Esophagus squamous epithelium (tissue), 5 donors: ENCODE measurements around the gene ECPAS. TPM values are rescaled to one million over a fixed set of nuclear protein-coding genes. Genes with fewer than 3 reads are reported as not detected.

Source experiments
- DNase-seq: peaks from one replicate; lab custom pipeline; 2025; lab: John Stamatoyannopoulos, UW
- H3K27ac ChIP-seq, 4 donors: fragments of 200-600 bp; sonication (generic); one replicate each; pipeline ENCODE4 v1.5.1; 2016 to 2019; ENCODE audit warnings: mild to moderate bottlenecking in 1 of 4
- H3K27me3 ChIP-seq, 4 donors: fragments of 200-600 bp; sonication (generic); 1 replicate in 3 of 4; 2 replicates in 1 of 4; pipeline versions ENCODE4 v1.5.1 to v1.6.0; 2017 to 2021; ENCODE audit warnings: antibody characterized with exemption in 1 of 4
- H3K36me3 ChIP-seq, 3 donors: fragments of 200-600 bp; sonication (generic); one replicate each; pipeline ENCODE4 v1.5.1; 2016 to 2019
- H3K4me1 ChIP-seq, 3 donors: fragments of 200-600 bp; sonication (generic); one replicate each; pipeline ENCODE4 v1.5.1; 2017 to 2019
- H3K4me3 ChIP-seq, 4 donors: fragments of 200-600 bp; sonication (generic); 1 replicate in 3 of 4; 2 replicates in 1 of 4; pipeline ENCODE4 v1.5.1; 2016 to 2019; ENCODE audit warnings: mild to moderate bottlenecking in 2 of 4, moderate library complexity in 1 of 4
- H3K9me3 ChIP-seq, 3 donors: fragments of 200-600 bp; sonication (generic); one replicate each; pipeline ENCODE4 v1.5.1; 2016 to 2019
- CTCF ChIP-seq, 6 experiments: fragments of 450-650 bp in 4 of 6; fragments of 200-600 bp in 2 of 6; sonication (generic) in 2 of 6; IDR thresholded peaks; one replicate each; pipeline ENCODE4 v1.5.1; 2016 to 2019; ENCODE audit warnings: antibody characterized with exemption in 6 of 6, mild to moderate bottlenecking in 4 of 6, moderate library complexity in 4 of 6
- POLR2A ChIP-seq, 4 donors: fragments of 450-650 bp; IDR thresholded peaks; one replicate each; pipeline ENCODE4 v1.6.1; 2017; ENCODE audit warnings: antibody characterized with exemption in 4 of 4, mild to moderate bottlenecking in 4 of 4, moderate library complexity in 3 of 4
- WGBS, 2 donors: methylation state at CpG; one replicate each; pipeline ENCODE4 v1.1.5; 2018; 5-methylcytosine and 5-hydroxymethylcytosine counted together
- intact Hi-C: fragments of 100-400 bp; cut with DNase I; formaldehyde crosslinking; loops from one replicate; pipeline ENCODE4 v1.15.0; 2022
- total RNA-seq, 4 donors: library from RNA; depleted of rRNA; stranded (reverse); fragments of >200 nt; gene quantifications; one replicate each; pipeline ENCODE4 v1.1.0, GENCODE V29; 2016
- donor health status: DM: yes; HTN: yes; CAD: no.

Gene ECPAS
- total RNA-seq, 4 donors from 2014 or later = 35.6 to 76.9 (median 47.4) TPM

DNA sequence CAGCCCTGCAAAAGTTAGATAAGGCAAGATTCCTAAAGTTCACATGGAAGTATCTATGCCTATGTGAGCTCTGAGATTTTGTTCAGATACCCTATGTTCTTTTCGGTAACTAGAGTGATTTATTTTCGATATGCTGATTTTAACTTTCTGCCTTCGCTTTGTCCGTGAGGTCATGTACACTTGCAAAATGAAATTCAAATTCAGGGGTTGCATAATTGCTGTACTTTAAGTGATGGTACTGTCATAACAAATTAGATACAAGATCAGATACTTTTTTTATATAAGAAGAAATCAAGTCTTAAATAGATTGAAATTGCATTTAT lies 350 bp upstream of the ECPAS start:
- Histone ChIP-seq H3K27ac (peak overlapping the region; percentile 94 to 99 (median 96)), H3K4me3 (peak overlapping the region; percentile 65 to 91 (median 82)), H3K36me3 (no peaks in the 10 kb centered on the region), H3K4me1 (peaks cover 12 to 31% (median 14%) of the 10 kb centered on the region in 3 donors), H3K9me3 (no peaks in the 10 kb centered on the region), H3K27me3 (peaks cover 0 to 5% (median 0%) of the 10 kb centered on the region in 4 donors)
- intact Hi-C loops = no loop called here
- WGBS, 2 donors = 0 to 1% methylated on average over 4 of the region's 4 CpGs
- DNase-seq = no peak
- TF ChIP-seq CTCF (IDR thresholded peaks at IDR 0.05) = no peak
- TF ChIP-seq POLR2A (IDR thresholded peaks at IDR 0.05) = no peak

DNA sequence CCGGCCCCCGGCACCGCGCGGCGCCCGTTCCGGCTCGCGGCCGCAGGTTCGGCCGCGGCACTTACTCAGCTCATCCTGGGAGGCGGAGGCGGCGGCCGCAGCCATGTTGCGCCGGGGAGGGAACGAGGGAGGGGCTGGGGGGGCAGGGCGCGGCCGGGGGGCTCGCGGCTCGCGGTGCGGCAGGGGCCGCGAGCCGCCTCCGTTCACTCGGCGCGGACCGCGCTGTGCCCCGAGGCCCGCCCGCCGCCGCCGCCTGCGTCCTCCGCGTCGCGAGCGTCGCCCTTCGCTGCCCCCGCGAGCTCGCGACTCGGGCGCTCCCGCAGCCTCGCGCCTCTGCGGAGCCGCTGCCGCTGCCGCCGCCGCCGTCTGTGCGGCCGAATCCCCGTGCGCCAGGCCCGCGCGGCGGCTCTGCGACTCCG lies 735 bp downstream of the ECPAS start:
- H3K9me3 ChIP-seq = no peaks in the 10 kb centered on the region
- WGBS, 2 donors = 1% methylated on average over 36 of the region's 78 CpGs; no CpG with 5 or more reads in 1 of the 2 donors
- intact Hi-C loops = no loop called here
- H3K4me1 ChIP-seq = peaks cover 12 to 40% (median 14%) of the 10 kb centered on the region in 3 donors
- peak overlapping the region; percentile 94 to 99 (median 96) for H3K27ac ChIP-seq
- H3K4me3 ChIP-seq = peak overlapping the region; percentile 65 to 91 (median 82)
- DNase-seq = peak; percentile 31
- no peaks in the 10 kb centered on the region for H3K36me3 ChIP-seq
- TF ChIP-seq CTCF (IDR thresholded peaks at IDR 0.05) (no peak), POLR2A (IDR thresholded peaks at IDR 0.05) (no peak)
- H3K27me3 ChIP-seq = peaks cover 0 to 5% (median 0%) of the 10 kb centered on the region in 4 donors

- Histone ChIP-seq H3K27me3 (peaks cover 0 to 2% (median 0%) of the 10 kb centered on the region in 4 donors), H3K9me3 (no peaks in the 10 kb centered on the region)
- intact Hi-C loops = no loop called here
Measured at GRCh38 chr9:111482694-111483438, 1.3 kb downstream of the ECPAS start.

DNA sequence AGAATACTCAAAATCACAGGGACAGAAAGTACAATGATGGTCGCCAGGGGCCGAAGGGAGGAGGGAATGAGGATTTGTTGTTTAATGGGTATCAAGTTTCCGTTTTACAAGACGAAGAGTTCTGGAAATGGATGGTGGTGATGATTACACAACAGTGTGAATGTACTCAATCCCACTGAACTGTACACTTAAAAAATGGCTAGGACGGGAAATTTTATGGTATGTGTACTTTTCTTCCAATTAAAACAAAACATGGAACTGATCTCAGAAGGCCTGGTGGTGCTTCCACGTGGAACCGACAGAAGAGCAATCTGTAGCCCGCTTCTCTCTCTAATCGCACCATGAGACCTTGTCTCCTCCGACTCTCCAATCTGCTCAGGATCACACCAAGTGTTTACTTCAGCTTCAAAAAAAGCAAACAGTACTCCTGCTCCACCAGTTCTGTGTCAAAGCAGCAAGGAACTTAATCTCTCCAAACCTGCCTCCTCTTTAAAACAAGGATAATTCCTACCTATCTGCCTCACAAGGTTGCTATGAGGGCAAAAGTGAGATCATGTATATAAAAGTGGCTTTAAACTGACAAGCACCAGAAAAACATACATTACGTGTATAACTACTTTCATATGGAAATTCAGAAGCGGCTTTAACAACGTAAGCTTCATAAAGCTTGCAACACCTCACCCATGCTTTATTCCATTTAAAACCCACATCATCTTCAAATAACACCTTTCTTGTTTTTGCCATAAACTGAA lies 2.1 kb downstream of the ECPAS start:
- intact Hi-C loops = no loop called here
- 31 to 43% methylated on average over 13 of the region's 13 CpGs for WGBS, 2 donors
- no peak for TF ChIP-seq POLR2A (IDR thresholded peaks at IDR 0.05)
- no peak for TF ChIP-seq CTCF (IDR thresholded peaks at IDR 0.05)

More at GRCh38 chr9:111482694-111483438, 1.3 kb downstream of the ECPAS start:
- peaks cover 12 to 46% (median 14%) of the 10 kb centered on the region in 3 donors for H3K4me1 ChIP-seq
- no peaks in the 10 kb centered on the region for H3K36me3 ChIP-seq
- DNase-seq = peak; percentile 31
- peak overlapping the region; percentile 65 to 91 (median 82) for H3K4me3 ChIP-seq
- TF ChIP-seq POLR2A (IDR thresholded peaks at IDR 0.05) (peak in 2 of 4 donors; percentile 65 to 76), CTCF (IDR thresholded peaks at IDR 0.05) (no peak)
- WGBS, 2 donors = 0 to 1% methylated on average over 8 to 27 of the region's 76 CpGs
- H3K27ac ChIP-seq = peak overlapping the region; percentile 94 to 99 (median 96)

GRCh38 chr9:111477677-111478076 lies 6.5 kb downstream of the ECPAS start:
- no peaks in the 10 kb centered on the region for H3K36me3 ChIP-seq
- H3K9me3 ChIP-seq = no peaks in the 10 kb centered on the region
- WGBS, 2 donors = 87 to 89% methylated on average over 3 of the region's 3 CpGs
- peaks cover 7 to 66% (median 13%) of the 10 kb centered on the region in 3 donors for H3K4me1 ChIP-seq
- H3K27ac ChIP-seq = no peak overlapping the region
- intact Hi-C loops = no loop called here
- no peak for DNase-seq
- TF ChIP-seq POLR2A (IDR thresholded peaks at IDR 0.05) (no peak), CTCF (IDR thresholded peaks at IDR 0.05) (no peak)
- no peaks in the 10 kb centered on the region for H3K27me3 ChIP-seq
- H3K4me3 ChIP-seq = no peak overlapping the region

More for the DNA sequence above, 2.1 kb downstream of the ECPAS start:
- no peaks in the 10 kb centered on the region for H3K9me3 ChIP-seq
- H3K27ac ChIP-seq = peak overlapping the region; percentile 42 to 97 (median 94)
- DNase-seq = no peak
- H3K4me1 ChIP-seq = peaks cover 12 to 54% (median 14%) of the 10 kb centered on the region in 3 donors
- H3K27me3 ChIP-seq = no peaks in the 10 kb centered on the region
- H3K36me3 ChIP-seq = no peaks in the 10 kb centered on the region
- H3K4me3 ChIP-seq = peak overlapping the region; percentile 65 to 91 (median 82)
